ENCODE results near the gene MRPS12. TPM values are rescaled to one million over a fixed set of nuclear protein-coding genes. Genes with fewer than 3 reads are reported as not detected.

Gene MRPS12
- total RNA-seq, 6 experiments from 2014 or later: 21.2 to 49.5 (median 24.0) TPM

GRCh38 chr19:38907670-38908069, 23.1 kb upstream of the MRPS12 start:
- no peak overlapping the region for H3K4me3 ChIP-seq
- no peak for DNase-seq
- intact Hi-C loops (cut with DNase I): no loop called here
- TF ChIP-seq POLR2A (IDR thresholded peaks at IDR 0.05): no peak
- no peak for TF ChIP-seq CTCF (IDR thresholded peaks at IDR 0.05)
- WGBS (ENCODE audit: insufficient coverage, low coverage, low lambda C conversion rate, missing lambda C conversion rate): 91% methylated on average over 8 of the region's 12 CpGs
- no peak for ATAC-seq
- H3K27me3 ChIP-seq: no peaks in the 10 kb centered on the region
- H3K4me1 ChIP-seq: peaks cover 0 to 16% (median 6%) of the 10 kb centered on the region in 4 donors
- H3K36me3 ChIP-seq: peaks cover 0 to 24% (median 3%) of the 10 kb centered on the region in 4 donors
- no peak overlapping the region for H3K27ac ChIP-seq
- no peaks in the 10 kb centered on the region for H3K9me3 ChIP-seq

- DNase-seq: no peak
- intact Hi-C loops (cut with DNase I): no loop called here
- Histone ChIP-seq H3K4me1 (peaks cover 0 to 12% (median 3%) of the 10 kb centered on the region in 4 donors), H3K9me3 (no peaks in the 10 kb centered on the region), H3K36me3 (peaks cover 0 to 24% (median 3%) of the 10 kb centered on the region in 4 donors), H3K4me3 (no peak overlapping the region), H3K27ac (no peak overlapping the region), H3K27me3 (no peaks in the 10 kb centered on the region)
- ATAC-seq: no peak
- WGBS (ENCODE audit: insufficient coverage, low coverage, low lambda C conversion rate, missing lambda C conversion rate): 83% methylated on average over 3 of the region's 10 CpGs
- no peak for TF ChIP-seq POLR2A (IDR thresholded peaks at IDR 0.05)
Measured at GRCh38 chr19:38908911-38909310, 21.8 kb upstream of the MRPS12 start.

- Histone ChIP-seq H3K4me1 (no peaks in the 10 kb centered on the region), H3K9me3 (no peaks in the 10 kb centered on the region), H3K27ac (no peak overlapping the region), H3K36me3 (peaks cover 0 to 18% (median 2%) of the 10 kb centered on the region in 4 donors), H3K27me3 (no peaks in the 10 kb centered on the region), H3K4me3 (no peak overlapping the region)
- no peak for DNase-seq
- no peak for TF ChIP-seq CTCF (IDR thresholded peaks at IDR 0.05)
- TF ChIP-seq POLR2A (IDR thresholded peaks at IDR 0.05): no peak
- ATAC-seq: no peak
- intact Hi-C loops (cut with DNase I): no loop called here
- 95% methylated on average over 12 of the region's 12 CpGs for WGBS (ENCODE audit: insufficient coverage, low coverage, low lambda C conversion rate, missing lambda C conversion rate)
Measured at GRCh38 chr19:38910488-38910887, 20.3 kb upstream of the MRPS12 start.

- WGBS (ENCODE audit: insufficient coverage, low coverage, low lambda C conversion rate, missing lambda C conversion rate): 94% methylated on average over 3 of the region's 16 CpGs
- peak in 2 of 4 donors; percentile 8 to 10 for ATAC-seq
- intact Hi-C loops (cut with DNase I): no loop called here
- Histone ChIP-seq H3K36me3 (peaks cover 0 to 14% (median under 1%) of the 10 kb centered on the region in 4 donors), H3K4me3 (no peak overlapping the region), H3K27ac (no peak overlapping the region), H3K9me3 (no peaks in the 10 kb centered on the region), H3K27me3 (no peaks in the 10 kb centered on the region), H3K4me1 (no peaks in the 10 kb centered on the region)
- no peak for TF ChIP-seq POLR2A (IDR thresholded peaks at IDR 0.05)
- TF ChIP-seq CTCF (IDR thresholded peaks at IDR 0.05): no peak
- DNase-seq: no peak
Measured at GRCh38 chr19:38911388-38912001, 19.2 kb upstream of the MRPS12 start.

- WGBS (ENCODE audit: insufficient coverage, low coverage, low lambda C conversion rate, missing lambda C conversion rate): 63% methylated on average over 4 of the region's 12 CpGs
- Histone ChIP-seq H3K4me3 (no peak overlapping the region), H3K27me3 (no peaks in the 10 kb centered on the region), H3K4me1 (no peaks in the 10 kb centered on the region), H3K27ac (no peak overlapping the region), H3K36me3 (peaks cover 0 to 3% (median 0%) of the 10 kb centered on the region in 4 donors), H3K9me3 (no peaks in the 10 kb centered on the region)
- TF ChIP-seq CTCF (IDR thresholded peaks at IDR 0.05) (no peak), POLR2A (IDR thresholded peaks at IDR 0.05) (no peak)
- intact Hi-C loops (cut with DNase I): no loop called here
- ATAC-seq (no peak), DNase-seq (peak in 1 of 3 donors; percentile 35)
Measured at GRCh38 chr19:38912600-38913514, 17.9 kb upstream of the MRPS12 start.
